Forelimb muscle (tissue), 1 donor: ENCODE data around the gene PSD2. TPM values are rescaled to one million over a fixed set of nuclear protein-coding genes. Genes with fewer than 3 reads are reported as not detected.

ENCODE experiments used
- DNase-seq: peaks from one replicate; pipeline ENCODE4 v3.0.0-alpha.2; 2013; ENCODE audit warnings: low read depth
- polyA plus RNA-seq: library from polyadenylated mRNA; unstranded; fragments of 120-200 nt; gene quantifications from one replicate; pipeline ENCODE4 v1.2.1, GENCODE V29; 2013; ENCODE audit not compliant: insufficient read length

Gene PSD2
- polyA plus RNA-seq, 1 donor: 0.19 TPM

- DNase-seq: no peak
Measured at GRCh38 chr5:139763280-139763929, 32.2 kb upstream of the PSD2 start.

- no peak for DNase-seq
Measured at GRCh38 chr5:139763930-139764791, 31.4 kb upstream of the PSD2 start.

GRCh38 chr5:139764886-139765408 is 30.7 kb upstream of the PSD2 start:
- no peak for DNase-seq

- no peak for DNase-seq
Measured at GRCh38 chr5:139765409-139766217, 30.0 kb upstream of the PSD2 start.

DNA sequence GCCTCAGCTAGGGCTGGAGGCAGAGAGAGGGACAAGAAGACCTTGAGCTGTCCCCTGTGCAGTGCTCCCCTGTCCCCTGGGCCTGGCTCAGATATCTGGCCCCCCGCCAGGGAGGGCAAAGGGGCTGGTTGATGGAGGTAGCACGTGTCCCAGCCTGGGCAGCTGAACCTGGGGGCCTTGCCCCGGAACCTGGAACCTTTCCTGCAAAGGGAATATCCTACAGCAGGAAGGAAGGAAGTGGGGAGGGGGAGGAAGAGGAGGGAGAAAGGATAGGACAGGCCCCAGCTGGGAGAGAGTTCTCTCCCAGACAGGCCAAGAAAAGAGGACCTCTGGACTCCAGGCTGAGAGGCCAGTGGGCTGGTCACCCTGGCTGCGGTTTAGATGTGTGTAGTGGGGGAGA is 27.6 kb upstream of the PSD2 start:
- no peak for DNase-seq

DNA sequence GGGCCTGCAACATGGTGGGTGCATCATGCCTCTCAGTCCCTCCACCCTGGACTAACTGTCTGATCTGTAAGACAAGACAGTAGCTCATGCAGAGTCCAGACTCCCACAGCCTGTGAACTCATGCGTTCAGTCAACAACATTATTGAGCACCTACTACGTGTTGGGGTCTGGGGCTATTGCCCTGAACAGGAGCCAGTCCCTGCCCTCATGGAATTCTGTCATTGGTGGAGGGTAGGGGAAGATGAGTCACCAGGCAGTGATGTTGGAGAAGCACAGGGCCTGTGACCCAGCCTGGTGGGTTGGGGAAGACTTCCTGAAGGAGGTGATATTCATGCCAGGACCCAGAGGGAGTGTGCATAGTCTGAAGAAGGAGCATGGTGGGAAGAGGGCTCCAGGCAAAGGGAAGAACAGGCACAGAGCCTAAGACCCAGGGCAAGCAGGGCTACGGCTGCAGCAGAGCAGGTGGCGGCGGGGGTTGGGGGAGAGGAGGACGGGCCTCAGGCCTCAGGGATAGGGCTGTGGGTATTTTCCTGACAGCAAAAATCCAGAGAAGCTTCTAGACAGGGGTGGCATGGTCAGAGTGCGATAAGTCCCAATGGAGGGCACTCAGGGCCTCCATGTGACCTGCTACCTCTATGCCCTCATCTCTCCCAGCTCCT is 26.7 kb upstream of the PSD2 start:
- no peak for DNase-seq

DNA sequence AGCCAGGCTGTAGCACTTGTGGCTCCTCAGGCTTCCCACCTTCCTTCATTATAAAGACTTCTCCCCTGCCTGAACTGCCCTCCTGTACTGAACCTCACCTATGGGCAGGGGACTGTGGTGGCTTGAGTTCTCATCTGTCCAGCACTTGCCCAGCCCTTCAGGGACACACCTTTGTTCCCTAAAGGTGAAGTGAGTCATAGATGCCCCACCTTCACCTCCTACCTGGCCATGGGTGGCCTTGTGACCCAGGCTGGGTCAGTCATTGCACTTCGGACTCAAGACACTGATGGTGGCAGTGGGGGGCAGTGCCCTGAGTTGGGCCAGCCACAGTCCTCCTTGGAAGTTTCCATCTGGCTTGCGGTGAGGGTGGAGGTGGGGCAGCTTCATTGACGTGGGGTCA is 26.1 kb upstream of the PSD2 start:
- no peak for DNase-seq

- DNase-seq: no peak
Measured at GRCh38 chr5:139770722-139771121, 24.9 kb upstream of the PSD2 start.

DNA sequence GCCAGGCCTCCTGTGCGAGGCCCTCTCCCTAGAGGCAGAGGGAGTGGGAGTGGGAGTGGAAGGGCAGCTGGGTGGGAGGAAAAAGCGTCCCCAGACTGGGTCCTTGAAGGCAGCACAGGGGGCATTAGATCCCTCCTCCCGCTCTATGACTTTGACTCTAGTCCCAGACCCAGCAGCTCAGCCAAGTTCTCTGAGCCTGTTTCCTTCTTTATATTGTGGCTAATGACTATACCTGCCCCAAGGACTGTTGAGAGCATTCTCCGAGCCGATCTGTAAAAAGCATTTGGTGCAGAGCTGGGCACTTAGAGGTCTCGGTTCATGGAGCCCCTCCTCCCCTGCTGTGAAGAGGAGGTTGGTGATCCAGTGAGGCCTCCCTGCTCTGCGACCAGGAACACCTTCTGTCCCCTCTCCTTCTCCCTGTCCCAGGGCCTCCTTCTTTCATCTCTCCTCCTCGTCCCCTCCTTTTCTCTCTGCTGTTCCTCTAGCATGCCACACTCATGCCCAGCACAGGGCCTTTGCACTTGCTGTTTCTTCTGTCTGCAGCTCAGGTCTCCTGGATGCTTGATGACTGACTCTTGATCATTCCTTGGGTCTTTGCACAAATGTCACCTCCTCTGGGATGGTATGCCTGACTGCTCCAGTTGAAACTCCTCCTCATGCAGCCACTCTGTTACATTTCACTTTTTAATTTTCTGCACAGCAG is 23.4 kb upstream of the PSD2 start:
- DNase-seq: no peak

DNA sequence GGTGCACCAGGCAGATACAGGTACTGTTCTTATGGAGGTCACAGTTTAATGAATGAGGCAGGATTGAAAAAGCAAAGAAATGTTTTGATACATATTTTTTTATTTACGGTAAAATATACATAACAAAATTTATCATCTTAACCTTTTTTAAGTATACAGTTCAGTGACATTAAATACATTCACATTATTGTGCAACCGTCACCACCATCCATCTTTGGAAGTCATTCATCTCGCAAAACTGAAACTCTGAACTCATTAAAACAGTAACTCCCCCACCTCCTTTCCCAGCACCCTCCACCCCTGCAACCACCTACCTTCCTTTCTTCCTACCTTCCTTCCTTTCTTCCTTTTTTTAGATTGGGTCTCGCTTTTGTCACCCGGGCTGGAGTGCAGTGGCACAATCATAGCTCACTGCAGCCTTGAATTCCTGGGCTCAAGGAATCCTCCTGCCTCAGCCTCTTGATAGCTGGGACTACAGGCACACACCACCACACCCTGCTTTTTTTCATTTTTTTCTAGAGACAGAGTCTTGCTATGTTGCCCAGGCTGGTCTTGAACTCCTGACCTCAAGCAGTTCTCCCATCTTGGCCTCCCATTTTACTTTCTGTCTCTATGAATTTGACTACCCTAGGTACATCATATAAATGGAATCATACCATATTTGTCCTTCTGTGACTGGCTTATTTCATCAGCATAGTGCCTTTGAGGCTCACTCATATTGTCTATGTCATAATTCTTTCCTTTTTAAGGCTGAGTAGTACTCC is 22.5 kb upstream of the PSD2 start:
- no peak for DNase-seq

GRCh38 chr5:139774980-139775661 is 20.5 kb upstream of the PSD2 start:
- no peak for DNase-seq

- DNase-seq: no peak
Measured at GRCh38 chr5:139775872-139776271, 19.7 kb upstream of the PSD2 start.

DNA sequence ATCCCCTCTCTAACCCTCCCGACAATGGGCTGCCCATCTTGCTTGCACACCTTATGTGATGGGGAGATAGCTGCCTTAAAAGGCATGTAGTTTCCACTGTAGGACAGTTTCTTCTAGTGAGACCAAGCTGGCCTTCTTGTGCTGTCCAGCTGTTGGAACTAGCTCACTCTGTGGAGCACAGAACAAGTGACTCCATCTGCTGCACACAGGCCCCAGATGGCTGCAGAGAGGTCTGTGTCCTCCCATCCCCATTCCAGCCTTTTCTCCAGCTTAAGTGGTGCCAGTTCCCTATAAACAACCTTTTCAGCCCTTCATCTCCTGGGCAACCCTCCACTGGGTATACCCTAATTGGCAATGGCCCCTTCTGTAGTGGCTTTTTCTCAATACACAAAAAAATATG is 18.7 kb upstream of the PSD2 start:
- no peak for DNase-seq

GRCh38 chr5:139783436-139783965 is 12.1 kb upstream of the PSD2 start:
- no peak for DNase-seq

- DNase-seq: no peak
Measured at GRCh38 chr5:139784488-139784887, 11.1 kb upstream of the PSD2 start.

GRCh38 chr5:139787257-139787567 is 8.4 kb upstream of the PSD2 start:
- DNase-seq: no peak

GRCh38 chr5:139787568-139788293 is 7.9 kb upstream of the PSD2 start:
- DNase-seq: no peak

DNA sequence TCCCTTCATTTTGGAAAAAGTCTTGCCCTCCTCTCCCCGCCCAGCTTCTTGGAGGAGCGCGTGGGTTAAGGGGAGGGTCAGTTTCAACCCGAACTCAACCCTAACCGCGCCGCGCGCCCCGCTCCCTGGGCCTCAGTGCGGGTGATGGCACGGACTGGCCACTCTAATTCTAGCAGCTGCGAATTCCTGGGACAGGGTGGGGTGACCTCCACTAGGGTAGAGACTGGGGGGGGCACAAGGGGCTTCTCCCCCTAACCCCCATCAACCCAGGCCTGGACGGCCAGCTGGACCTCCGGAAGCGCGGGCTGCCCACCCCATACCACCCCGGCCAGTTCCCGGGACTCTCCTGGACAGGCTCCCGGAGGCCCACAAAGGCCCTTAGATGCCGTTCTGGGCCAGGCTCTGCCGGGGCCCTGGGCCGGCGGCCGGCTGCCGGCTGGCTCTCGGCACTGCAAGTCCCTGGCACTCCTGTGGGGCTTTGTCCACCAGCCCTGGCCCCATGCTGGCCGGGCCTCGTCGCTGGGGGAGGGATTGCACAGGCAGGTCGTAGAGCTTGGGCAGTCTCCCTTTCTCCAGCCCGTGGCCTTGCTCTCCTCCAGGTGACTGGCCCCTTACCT is 7.2 kb upstream of the PSD2 start:
- no peak for DNase-seq
